Hepatocyte (in vitro differentiated cells): ENCODE measurements around the gene C18orf63.

Experiments used
- CTCF ChIP-seq: fragments of 200-600 bp; sonication (generic); IDR thresholded peaks from 2 replicates; pipeline ENCODE4 v1.5.1; 2016; ENCODE audit warnings: antibody characterized with exemption, mild to moderate bottlenecking; ENCODE audit not compliant: poor library complexity
- EZH2 ChIP-seq: fragments of 200-600 bp; sonication (generic); IDR thresholded peaks from 2 replicates; pipeline ENCODE4 v1.6.1; 2016; ENCODE audit warnings: antibody characterized with exemption, mild to moderate bottlenecking, borderline replicate concordance

DNA sequence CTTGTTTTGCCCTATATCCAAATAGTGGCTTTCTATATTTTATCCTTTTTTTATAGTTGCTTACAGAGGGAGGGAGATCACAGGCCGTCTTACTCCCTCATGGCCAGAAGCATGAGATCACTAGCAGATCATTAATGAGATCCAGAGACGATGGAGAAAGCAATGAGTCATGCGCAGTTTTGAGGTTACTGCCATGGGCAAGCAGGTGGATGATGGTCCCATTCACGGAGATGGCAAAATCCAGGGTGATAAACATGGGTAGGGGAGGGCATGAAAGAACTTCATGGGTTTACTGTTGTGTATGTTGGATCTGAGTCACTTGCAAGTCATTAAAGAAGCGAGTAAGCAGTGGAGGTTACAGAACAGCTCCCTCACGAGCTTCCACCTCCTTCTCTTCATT lies 60.4 kb downstream of the C18orf63 start:
- TF ChIP-seq CTCF (no peak), EZH2 (no peak)
